SKM-1 (cell line): ENCODE results near the gene SMG9.

ENCODE experiments used
- DNase-seq: peaks from one replicate; lab custom pipeline; 2025; ENCODE audit not compliant: unreplicated experiment; lab: John Stamatoyannopoulos, UW

SMG9 gene

GRCh38 chr19:43759515-43759914 lies 4.8 kb upstream of the SMG9 start:
- DNase-seq = no peak

- peak; percentile 19 for DNase-seq
These were observed 567 bp upstream of the SMG9 start for GRCh38 chr19:43755256-43755801.

- DNase-seq = no peak
These were observed 584 bp downstream of the SMG9 start for GRCh38 chr19:43754253-43754502.

- no peak for DNase-seq
These were observed 2.4 kb downstream of the SMG9 start for GRCh38 chr19:43752287-43752875.

- DNase-seq = no peak
These were observed 3.1 kb downstream of the SMG9 start for GRCh38 chr19:43751466-43752220.

- DNase-seq = no peak
These were observed 4.9 kb downstream of the SMG9 start for GRCh38 chr19:43749898-43750297.

GRCh38 chr19:43749152-43749551 lies 5.6 kb downstream of the SMG9 start:
- no peak for DNase-seq

GRCh38 chr19:43748685-43749084 lies 6.1 kb downstream of the SMG9 start:
- no peak for DNase-seq

GRCh38 chr19:43748205-43748594 lies 6.6 kb downstream of the SMG9 start:
- no peak for DNase-seq

- DNase-seq = no peak
These were observed 7.1 kb downstream of the SMG9 start for GRCh38 chr19:43747557-43748204.

- DNase-seq = no peak
These were observed 11.7 kb downstream of the SMG9 start for GRCh38 chr19:43743059-43743458.

- DNase-seq = no peak
These were observed 13.5 kb downstream of the SMG9 start for GRCh38 chr19:43741075-43741825.

GRCh38 chr19:43739439-43740235 lies 15.1 kb downstream of the SMG9 start:
- no peak for DNase-seq

- no peak for DNase-seq
These were observed 16.0 kb downstream of the SMG9 start for GRCh38 chr19:43738780-43739211.

GRCh38 chr19:43735957-43736356 lies 18.8 kb downstream of the SMG9 start:
- no peak for DNase-seq

GRCh38 chr19:43735013-43735412 lies 19.7 kb downstream of the SMG9 start:
- no peak for DNase-seq

GRCh38 chr19:43731846-43732245 lies 22.9 kb downstream of the SMG9 start:
- no peak for DNase-seq

- DNase-seq = no peak
These were observed 23.4 kb downstream of the SMG9 start for GRCh38 chr19:43731346-43731745.

- no peak for DNase-seq
These were observed 24.8 kb downstream of the SMG9 start for GRCh38 chr19:43729919-43730318.

GRCh38 chr19:43727593-43727853 lies 27.2 kb downstream of the SMG9 start:
- DNase-seq = no peak
